Tongue (tissue), 2 donors: ENCODE results near the gene PLIN5. TPM values are rescaled to one million over a fixed set of nuclear protein-coding genes. Genes with fewer than 3 reads are reported as not detected.
A peak's percentile ranks its signal among the peaks of the same experiment; 100 is the strongest.

Source experiments
- DNase-seq: peaks from one replicate; pipeline ENCODE4 v3.0.0-alpha.2; 2015
- total RNA-seq: library from RNA; depleted of rRNA; stranded (reverse); fragments of >200 nt; gene quantifications from one replicate; pipeline ENCODE4 v1.2.3, GENCODE V29; 2014

PLIN5 gene
- total RNA-seq, 1 donor from 2014 or later, result 4.8 TPM

DNA sequence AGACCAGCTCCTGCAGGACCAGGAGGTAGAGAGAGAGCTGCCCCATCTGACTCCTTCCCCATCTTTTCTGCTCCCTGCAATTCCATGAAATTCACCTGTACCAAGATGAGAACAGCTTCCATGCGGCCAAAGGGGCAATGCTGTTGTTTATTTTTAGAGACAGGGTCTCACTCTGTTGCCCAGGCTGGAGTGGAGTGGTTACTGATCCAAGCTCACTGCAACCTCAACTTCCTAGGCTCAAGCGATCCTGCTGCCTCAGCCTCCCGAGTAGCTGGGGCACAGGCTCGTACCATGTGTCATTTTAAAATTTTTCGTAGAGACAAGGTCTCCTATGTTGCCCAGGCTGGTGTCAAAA, 13.2 kb downstream of the PLIN5 start:
- no peak for DNase-seq

DNA sequence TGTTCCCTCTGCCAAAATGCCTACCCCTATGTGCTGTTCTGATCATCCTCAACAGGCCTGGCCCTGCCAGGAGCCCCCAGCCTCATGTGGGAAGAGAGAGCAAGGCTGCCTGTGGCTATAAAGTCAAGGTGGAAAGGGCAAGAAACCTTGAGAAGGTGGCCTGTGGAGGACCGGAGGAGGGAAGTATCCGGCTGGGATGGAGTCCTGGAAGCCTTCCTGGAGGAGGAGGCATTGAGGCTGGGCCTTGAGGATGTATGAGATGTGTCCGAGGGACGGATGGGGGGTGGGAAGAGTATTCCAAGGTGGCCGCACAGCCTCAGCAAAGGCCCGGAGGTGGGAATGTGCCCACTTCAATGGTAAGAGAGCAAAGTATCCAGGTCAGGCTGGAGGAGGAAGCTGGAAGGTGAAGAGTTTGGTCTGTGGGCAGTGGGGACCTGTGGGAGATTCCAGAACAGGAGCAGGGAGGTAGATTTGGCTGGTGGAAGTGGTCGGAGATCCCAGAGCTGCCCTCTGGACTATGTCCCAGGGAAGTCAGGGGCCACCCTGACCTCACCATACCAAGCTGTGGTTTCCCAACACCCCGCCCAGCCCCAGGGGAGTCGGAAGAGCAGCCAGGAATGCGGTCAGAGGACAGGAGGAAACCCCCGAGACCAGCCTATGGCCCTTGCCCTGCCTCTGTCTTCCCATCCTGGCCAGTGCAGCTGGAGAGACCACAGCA, 13.7 kb downstream of the PLIN5 start:
- DNase-seq, result no peak

DNA sequence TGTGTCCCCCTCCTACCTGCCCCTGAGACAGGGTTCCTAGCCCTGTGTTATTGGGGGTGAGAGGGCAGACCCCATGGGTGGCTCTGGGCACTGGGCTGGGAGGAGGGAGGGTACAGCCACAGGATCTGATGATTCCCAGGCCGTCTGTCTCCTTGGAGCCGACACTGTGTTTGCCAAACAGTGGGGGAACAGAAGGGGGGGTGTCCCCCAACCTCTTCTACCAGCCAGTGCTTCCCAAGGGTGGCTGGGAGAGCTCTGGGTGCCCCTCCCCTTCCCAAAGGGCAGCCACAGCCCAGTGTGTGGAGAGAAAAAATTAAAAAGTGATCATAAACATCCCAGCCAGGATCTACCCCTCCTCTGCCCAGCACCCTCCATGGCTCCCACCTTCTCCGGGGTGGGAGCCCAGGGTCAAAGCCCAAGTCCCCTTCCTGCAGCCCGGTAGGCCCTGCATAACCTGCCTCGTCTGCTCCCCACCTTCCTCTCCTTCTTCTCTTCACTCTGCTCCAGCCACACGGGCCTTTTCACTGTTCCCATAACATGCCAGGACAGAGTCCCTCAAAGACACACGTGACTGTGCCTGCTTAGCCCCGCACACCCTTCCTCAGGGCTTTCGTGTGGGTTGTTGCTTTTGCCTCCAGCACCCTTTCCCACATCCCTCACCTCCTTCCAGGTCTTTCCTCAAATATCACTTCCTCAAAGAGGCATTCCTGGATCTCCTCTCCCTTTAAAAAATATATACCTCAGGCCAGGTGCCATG, 15.3 kb downstream of the PLIN5 start:
- no peak for DNase-seq

GRCh38 chr19:4519172-4519496, 15.9 kb downstream of the PLIN5 start:
- no peak for DNase-seq

DNA sequence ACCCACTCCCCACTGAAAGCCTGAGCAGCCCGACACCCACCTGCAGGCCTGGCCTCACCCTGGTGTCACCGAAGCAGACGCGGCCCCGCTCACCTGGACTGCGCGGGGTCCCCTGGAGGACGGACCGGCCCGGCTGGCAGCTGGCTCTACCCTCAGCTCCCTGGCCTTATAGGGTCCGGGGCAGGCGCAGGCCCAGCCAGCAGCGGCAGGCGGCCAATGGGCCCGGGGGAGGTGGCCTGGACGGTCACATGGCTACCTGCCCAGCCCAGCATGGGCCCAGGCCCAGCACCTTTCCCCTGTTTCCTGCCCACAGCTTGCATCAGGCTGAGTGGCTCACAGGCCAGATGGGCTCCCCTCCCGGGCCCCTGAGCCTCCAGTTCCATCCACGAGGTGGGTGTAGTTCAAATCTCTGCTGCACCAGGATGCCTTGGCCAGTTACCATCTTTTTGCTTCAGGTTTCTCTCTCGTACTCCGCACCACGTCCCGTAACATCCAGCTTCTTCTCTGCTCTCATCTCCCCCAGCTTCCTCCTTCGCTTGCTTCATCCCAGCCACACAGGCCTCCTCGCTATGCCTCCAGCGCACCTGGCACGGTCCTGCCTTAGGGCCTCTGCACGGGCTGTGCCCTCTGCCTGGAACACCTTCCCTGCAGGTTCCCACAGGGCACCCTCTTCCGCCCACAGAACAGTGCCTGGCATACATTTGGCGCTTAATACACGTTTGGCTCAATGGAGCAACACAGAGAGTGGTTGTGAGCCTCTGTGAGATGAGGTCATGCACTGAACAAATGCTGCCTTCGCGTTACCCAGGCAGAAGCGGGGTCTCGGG, 16.5 kb downstream of the PLIN5 start, which contains the start of gene PLIN4:
Gene PLIN4 (minus strand): TSS at position 142 of the 827 bp plus-strand sequence. CDS start 214 bp downstream, outside the sequence.
- DNase-seq, result peak; percentile 47

- no peak for DNase-seq
Measured at GRCh38 chr19:4517451-4518057, 17.5 kb downstream of the PLIN5 start.

DNA sequence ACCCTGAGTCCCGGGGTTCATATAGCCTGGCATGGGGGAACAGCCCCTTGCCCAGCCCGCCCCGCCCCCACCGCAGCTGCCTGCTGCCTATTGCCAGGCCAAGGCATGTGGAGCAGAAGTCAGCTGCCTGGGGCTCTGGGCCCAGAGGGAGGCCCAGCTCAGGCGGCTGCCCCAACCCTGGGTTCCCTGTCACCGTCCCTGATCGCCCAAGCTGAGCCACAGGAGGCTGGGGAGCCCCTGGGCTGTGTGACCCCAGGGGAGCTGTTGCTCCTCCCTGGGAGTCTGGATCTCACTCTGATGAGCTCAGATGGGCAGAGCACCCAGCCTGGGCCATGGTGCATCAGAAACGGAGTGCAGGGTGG, 18.1 kb downstream of the PLIN5 start:
- DNase-seq, result peak; percentile 64

DNA sequence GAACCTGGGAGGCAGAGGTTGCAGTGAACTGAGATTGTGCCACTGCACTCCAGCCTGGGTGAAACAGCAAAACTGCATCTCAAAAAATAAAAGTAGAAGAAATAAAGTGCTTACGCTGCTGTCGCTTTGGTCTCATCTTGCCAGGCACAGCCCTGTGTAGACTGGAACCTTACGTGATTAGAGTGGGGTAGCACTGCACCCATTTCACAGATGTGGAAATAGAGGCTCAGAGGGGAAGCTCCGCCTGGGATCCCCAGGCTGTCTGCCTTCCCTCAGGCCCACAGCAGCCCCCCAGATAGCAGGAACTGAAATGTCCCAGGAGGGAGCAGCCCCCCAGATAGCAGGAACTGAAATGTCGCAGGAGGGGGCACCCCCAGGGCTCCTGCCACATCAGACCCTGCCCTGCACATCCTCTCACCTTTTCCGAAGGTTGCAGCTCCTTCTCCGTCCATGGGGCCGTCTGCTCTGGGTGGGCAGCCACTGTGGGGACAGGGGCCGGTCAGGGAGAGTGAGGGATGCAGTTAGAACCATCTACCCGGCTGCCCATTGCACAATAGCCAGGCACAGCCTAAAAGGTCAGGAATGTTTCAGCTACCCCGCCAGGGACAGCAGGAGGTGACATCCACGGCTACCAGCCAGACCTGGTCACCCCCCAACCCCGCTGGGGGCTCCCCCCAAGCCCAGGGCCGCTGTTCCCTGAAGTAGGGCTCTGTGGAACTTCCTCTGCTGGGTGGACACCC, 18.7 kb downstream of the PLIN5 start:
- no peak for DNase-seq

DNA sequence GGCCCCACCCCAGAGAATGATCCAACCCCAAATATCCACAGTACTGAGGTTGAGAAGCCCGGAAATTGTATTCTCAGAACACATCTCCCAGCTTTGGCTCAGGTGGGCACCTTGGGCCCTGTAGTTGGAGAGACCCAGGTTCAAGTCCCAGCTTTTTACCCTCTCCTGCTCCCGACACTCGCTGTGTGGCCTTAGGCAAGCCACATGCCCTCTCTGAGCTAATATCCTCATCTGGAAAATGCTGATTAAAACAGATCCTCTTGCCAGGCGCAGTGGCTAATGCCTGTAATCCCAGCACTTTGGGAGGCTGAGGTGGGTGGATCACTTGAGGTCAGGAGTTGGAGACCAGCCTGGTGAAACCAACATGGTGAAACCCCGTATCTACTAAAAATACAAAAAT, 19.3 kb downstream of the PLIN5 start:
- DNase-seq, result no peak

DNA sequence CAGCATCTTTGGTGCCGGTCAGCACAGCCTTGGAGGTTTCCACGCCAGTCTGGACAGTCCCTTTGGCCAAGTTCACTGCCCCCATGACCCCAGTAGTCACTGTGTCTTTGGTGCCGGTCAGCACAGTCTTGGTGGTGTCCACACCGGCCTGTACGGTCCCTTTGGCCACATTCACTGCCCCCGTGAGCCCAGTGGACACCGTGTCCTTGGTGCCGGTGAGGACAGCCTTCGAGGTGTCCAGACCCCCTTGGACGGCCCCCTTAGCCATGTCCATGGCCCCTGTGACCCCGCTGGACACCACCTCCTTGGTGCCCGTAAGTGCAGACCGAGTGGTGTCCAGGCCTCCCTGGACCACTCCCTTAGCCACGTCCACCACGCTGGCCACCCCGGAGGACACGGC, 21.8 kb downstream of the PLIN5 start:
- DNase-seq, result no peak

DNA sequence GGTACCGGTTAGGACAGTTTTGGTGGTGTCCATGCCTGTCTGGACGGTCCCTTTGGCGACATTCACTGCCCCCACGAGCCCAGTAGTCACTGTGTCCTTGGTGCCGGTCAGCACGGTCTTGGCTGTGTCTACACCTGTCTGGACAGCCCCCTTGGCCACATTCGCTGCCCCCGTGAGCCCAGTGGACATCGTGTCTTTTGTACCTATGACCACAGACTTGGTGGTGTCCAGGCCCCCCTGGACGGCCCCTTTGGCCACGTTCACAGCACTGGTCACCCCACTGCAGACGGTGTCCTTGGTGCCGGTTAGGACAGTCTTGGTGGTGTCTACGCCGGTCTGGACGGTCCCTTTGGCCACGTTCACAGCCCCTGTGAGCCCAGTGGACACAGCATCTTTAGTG, 23.0 kb downstream of the PLIN5 start:
- no peak for DNase-seq

DNA sequence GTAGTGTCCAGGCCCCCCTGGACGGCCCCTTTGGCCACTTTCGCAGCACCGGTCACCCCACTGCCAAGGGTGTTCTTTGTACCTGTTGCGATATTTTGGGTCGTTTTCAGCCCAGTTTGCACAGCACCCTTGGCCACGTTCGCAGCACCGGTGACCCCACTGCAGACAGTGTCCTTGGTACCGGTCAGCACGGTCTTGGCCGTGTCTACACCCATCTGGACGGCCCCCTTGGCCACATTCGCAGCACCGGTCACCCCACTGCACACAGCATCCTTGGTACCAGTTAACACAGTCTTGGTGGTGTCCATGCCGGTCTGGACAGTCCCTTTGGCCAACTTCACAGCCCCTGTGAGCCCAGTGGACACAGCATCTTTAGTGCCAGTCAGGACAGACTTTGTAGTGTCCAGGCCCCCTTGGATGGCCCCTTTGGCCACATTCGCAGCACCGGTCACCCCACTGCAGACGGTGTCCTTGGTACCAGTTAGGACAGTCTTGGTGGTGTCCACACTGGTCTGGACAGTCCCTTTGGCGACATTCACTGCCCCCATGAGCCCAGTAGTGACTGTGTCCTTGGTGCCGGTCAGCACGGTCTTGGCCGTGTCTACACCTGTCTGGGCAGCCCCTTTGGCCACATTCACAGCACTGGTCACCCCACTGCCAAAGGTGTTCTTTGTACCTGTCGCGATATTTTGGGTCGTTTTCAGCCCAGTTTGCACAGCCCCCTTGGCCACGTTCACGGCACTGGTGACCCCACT, 23.5 kb downstream of the PLIN5 start:
- no peak for DNase-seq

GRCh38 chr19:4510435-4511255, 24.4 kb downstream of the PLIN5 start:
- no peak for DNase-seq

DNA sequence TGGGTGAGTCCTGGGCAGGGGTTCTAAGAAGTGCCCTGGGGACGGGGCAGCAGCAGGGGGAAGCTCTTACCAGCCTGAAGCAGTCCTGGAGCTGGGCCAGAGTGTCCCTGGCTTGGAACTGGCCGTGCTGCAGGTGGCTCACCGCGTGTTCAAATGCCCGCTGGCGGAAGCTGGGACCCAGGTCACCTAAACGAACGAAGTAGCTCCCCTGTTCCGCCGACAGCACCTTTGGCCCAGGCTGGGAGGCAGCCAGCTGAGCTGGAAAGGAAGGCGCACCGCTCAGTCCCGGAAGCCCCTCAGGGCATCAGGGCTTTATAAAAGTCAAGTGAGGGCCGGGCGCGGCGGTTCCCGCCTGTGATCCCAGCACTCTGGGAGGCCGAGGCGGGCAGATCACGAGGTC, 26.3 kb downstream of the PLIN5 start:
- no peak for DNase-seq

GRCh38 chr19:4507804-4508203, 27.2 kb downstream of the PLIN5 start:
- no peak for DNase-seq

- no peak for DNase-seq
Measured at GRCh38 chr19:4507150-4507452, 27.9 kb downstream of the PLIN5 start.

DNA sequence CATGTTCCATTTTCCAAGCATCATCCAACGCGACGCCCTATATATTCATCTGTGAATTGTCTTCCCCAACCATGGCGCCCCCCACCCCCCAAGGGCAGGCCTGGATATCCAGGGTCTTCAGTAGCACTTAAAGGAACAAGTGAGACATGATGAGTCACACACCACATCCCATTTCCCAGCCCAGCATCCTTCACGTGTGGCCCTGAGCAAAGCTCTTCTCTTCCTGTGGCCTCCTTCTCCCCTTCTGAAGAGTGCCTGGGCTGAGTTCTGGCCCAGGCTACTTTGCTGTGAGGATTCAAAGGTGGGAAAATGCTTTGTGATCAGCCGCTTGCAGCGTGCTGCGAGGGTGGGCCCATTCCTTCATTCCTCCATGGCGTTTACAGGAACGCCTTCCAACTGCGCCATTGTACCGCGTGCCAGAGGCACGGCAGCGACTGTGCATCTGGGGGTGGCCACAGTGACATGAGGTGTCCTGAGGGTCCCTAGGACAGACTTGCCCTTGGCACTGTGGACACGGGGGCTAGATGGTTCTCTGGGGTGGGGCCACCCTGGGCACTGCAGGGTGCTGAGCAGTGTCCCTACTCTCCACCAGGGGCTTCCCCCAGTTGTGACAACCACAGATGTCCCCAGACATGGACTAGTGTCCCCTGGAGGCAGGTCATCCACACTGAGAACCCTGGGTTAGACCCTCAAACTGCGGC, 28.4 kb downstream of the PLIN5 start:
- no peak for DNase-seq

DNA sequence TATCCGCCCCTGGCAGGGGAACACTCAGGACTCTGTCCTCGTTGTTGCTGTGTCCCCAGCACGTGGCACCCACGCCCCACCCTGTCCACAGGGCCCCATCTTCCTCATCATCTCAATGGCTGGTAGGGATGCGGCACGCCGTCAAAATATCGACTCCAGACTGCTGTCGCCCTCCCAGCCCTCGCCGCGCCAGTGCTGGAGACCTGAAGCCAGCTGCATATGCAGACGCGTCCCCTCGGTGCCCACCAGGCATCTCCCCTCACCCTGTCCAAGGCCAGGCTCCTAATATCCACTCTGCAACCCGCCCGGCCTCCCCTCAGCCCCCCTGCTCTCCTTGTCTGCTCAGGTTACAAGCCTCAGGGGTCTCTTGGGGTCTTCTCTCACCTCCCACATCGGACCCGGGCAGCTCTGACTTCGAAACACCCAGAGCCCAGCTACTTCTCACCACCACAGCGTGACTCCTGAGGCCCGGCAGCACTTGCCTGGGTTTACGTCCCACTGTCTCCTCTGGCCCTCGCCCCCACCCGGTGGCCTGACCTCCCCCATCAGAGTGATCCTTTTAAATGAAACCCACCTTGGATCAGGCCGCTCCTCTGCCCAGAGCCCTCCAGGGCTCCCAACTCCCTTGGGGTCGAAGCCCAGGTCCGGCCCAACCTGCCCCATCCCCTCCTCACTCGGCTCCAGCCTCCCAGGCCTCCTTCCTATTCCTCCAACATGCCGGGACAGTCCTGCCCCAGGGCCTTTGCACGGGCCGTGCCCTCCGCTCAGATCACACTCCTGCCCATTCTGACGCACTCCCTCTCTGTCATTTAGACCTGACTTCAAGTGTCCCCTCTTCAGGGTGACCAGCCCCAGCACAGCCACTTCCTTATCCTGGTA, 29.2 kb downstream of the PLIN5 start:
- DNase-seq, result no peak
